GM20000 (cell line): ENCODE data around the gene INVS.

ENCODE experiments used
- DNase-seq: peaks from one replicate; pipeline ENCODE4 v3.0.0; 2012; ENCODE audit warnings: low spot score
- TF ChIP-seq, protein P1 (sequence below): IDR thresholded peaks from 2 replicates; pipeline ENCODE4 v1.5.1; 2012; ENCODE audit warnings: mild to moderate bottlenecking, control low read depth; ENCODE audit errors: extremely low read depth, missing control alignments

The INVS gene

DNA sequence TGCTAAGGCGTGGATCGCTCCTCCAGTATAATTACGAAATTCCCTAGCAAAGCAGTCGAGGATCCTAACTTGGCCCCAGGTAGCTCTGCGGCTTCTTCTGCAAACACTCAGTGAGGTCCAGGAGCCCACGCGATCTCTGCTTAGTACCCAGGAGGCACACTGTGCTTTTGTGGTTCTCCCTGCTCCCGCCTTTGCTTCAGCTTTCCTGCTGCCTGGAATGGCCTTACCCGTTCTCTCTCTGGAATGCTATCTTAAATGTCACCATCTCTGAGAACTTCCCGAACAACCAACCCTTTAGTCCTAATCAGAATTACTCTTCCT, 639 bp downstream of the INVS start:
- TF ChIP-seq, protein P1, sequence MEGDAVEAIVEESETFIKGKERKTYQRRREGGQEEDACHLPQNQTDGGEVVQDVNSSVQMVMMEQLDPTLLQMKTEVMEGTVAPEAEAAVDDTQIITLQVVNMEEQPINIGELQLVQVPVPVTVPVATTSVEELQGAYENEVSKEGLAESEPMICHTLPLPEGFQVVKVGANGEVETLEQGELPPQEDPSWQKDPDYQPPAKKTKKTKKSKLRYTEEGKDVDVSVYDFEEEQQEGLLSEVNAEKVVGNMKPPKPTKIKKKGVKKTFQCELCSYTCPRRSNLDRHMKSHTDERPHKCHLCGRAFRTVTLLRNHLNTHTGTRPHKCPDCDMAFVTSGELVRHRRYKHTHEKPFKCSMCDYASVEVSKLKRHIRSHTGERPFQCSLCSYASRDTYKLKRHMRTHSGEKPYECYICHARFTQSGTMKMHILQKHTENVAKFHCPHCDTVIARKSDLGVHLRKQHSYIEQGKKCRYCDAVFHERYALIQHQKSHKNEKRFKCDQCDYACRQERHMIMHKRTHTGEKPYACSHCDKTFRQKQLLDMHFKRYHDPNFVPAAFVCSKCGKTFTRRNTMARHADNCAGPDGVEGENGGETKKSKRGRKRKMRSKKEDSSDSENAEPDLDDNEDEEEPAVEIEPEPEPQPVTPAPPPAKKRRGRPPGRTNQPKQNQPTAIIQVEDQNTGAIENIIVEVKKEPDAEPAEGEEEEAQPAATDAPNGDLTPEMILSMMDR, result no peak
- no peak for DNase-seq

DNA sequence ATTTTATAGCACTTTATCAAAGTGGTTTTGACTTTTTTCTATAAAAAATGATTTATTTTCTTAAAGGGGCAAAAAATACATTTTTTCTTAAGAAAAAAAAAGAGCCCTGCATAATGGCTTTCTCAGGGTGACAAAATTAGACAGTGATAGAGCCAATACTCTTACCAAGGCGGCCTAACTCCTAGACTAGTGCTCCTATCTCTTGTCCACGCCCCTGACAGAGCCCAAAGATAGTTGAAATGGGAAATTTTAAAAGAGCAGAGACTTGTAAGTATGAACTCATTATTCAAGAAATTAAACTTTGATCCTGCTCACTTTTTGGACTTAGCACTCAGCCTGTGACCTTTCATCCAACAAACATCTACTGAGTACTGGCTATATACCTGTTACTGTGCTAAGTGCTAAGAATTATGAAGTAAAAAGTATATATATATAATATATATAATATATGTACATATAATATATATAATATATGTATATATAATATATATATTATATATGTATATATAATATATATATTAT, 1.2 kb downstream of the INVS start:
- TF ChIP-seq, protein P1, result no peak

DNA sequence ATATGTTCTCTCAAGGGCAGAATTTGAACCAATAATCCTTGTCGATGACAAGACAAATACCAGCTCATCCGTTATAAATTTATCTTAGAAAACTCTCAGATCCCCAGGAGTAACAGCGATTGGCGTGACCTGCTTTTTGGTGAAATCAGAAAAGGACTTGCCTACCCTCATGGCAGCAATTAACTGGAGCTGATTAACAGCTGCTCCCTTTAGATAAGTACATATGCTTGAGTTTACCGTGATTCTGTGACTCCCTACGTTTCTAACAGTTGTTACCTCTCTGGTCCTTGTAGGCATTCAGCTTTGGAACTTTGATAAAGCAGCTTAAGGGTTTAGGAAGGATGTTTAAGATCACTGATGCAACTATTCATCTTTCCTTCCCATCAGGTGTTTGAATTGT, 2.6 kb downstream of the INVS start:
- no peak for DNase-seq
- TF ChIP-seq, protein P1, result no peak

More for the DNA sequence above, 1.2 kb downstream of the INVS start:
- DNase-seq, result no peak

DNA sequence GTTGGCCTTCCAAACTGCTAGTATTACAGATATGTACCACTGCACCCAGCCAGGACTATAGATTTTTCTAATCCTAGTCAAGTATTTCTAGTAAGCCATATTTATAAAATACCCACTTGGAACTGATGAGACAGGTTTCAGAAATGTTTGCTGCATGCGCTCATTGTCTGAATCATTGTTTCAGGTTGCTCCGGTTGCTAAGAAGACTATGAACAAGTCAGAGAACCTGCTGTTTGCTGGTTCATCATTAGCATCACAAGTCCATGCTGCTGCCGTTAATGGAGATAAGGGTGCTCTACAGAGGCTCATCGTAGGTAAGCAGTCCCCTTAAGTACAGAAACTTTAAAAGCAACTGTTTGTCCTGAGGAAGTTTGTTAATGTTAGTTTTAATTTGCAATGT, 5.3 kb downstream of the INVS start:
- TF ChIP-seq, protein P1, result no peak
- DNase-seq, result no peak

DNA sequence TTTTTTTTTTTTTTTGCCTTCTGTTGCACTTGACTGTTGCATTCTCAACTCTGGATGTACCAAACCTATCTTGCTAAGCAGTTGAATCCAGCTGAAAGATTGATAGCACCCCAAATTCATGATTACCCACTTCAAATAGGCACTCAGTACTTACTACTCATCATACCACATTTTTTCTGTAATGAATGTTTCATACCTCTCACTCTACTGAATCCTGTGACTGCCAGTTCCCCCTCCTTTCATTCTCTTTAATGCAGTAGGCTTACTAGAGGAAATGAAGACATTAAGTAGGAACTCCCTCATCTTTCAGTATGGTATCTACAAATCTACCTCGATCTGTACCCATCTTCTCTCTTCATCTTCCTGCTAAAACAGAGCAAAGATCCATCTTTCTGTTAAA, 6.8 kb downstream of the INVS start:
- TF ChIP-seq, protein P1, result no peak
- no peak for DNase-seq

DNA sequence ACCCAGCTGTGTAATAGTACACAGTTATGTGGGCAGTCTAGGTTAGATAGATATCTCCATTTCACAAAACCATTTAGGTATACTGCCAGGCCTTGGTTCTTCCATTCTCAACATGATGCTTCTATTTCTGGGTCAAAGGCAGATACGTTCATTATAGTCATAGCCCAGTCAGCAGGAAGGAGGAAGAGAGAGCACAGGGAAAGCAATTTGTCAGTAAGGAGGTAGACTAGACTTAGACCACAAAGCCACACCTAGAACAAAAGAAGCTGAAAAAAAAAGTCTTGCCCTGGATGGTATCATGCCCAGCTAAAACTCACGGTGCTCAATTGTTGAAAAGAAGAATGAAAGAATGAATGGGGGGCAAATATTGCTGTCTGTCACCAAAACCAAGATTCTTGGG, 7.6 kb downstream of the INVS start:
- DNase-seq, result no peak
- TF ChIP-seq, protein P1, result no peak

DNA sequence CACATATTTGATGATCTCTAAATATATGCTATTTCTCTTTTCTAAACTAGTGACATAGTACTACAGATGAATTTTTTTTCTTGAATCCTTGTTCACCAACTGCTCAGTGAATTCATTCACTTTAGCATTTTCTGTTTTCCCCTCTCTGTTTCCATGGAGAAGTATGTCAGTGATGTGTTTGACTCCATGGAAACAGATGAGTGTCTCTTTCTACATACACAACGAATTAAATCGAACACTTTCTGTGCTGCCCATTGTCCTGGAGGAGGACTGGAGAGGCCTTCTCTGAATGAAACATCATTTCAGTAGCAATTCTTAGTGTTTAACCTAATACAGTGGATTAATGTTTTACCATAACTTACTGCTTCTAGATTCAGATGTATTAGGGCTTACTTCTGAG, 9.5 kb downstream of the INVS start:
- TF ChIP-seq, protein P1, result no peak
- DNase-seq, result no peak

DNA sequence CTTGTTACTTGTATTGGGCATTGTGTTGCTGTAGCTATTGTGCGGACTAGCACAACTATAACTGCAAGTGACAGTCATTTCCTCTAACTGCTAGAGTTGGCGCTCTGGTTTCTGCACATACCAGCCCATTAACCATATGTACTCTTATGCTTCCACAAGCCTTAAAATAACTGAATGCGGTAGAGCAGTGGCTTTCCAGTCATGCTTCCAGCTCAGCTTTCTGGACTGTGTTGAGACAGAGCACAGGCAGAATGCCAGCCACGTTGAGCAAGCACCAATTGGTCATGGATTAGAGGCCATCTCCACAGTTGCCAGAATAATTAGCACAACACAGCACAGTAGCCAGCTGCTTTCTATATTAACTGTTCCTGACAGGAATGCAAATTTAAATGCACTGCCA, 12.2 kb downstream of the INVS start:
- TF ChIP-seq, protein P1, result no peak
- no peak for DNase-seq
